GM12878 (cell line): ENCODE measurements around the gene HOPX.
A peak's percentile ranks its signal among the peaks of the same experiment; 100 is the strongest.

Experiments used
- BHLHE40 ChIP-seq, 2 experiments: fragments of 450-650 bp in 1 of 2; IDR thresholded peaks; 2 replicates each; pipeline ENCODE4 v1.6.1; 2011 to 2017; ENCODE audit warnings: low read depth in 2 of 2, borderline replicate concordance in 1 of 2, improper control_type of control experiment in 1 of 2, low read length in 1 of 2, mild to moderate bottlenecking in 1 of 2
- BRCA1 ChIP-seq: IDR thresholded peaks from 2 replicates; pipeline ENCODE4 v1.6.1; 2011; ENCODE audit warnings: low read depth, low read length, improper control_type of control experiment
- CREB1 ChIP-seq: IDR thresholded peaks from 2 replicates; pipeline ENCODE4 v1.6.1; 2012; ENCODE audit warnings: low read depth, mild to moderate bottlenecking, inconsistent platforms
- CTCF ChIP-seq, 3 experiments: IDR thresholded peaks in 2 of 3; conservative IDR thresholded peaks in 1 of 3; 2 replicates each; pipeline ENCODE4 v1.5.1; 2011; ENCODE audit warnings: low read depth in 3 of 3, low read length in 3 of 3, mild to moderate bottlenecking in 3 of 3, control low read depth in 2 of 3, moderate library complexity in 2 of 3, inconsistent platforms in 1 of 3, mixed read lengths in 1 of 3; ENCODE audit not compliant: control insufficient read depth in 2 of 3, insufficient read depth in 1 of 3; ENCODE audit errors: extremely low read depth in 1 of 3
- EP300 ChIP-seq, 2 experiments: fragments of 150-350 bp in 1 of 2; IDR thresholded peaks; 2 replicates each; pipeline ENCODE4 v1.6.1; 2011 to 2012; ENCODE audit warnings: low read depth in 2 of 2, low read length in 2 of 2, borderline replicate concordance in 1 of 2, improper control_type of control experiment in 1 of 2, inconsistent platforms in 1 of 2; ENCODE audit not compliant: control insufficient read depth in 1 of 2
- HDAC6 ChIP-seq: fragments of 200-600 bp; sonication (generic); IDR thresholded peaks from one replicate; pipeline ENCODE4 v1.8.0; 2017; ENCODE audit warnings: antibody characterized with exemption; ENCODE audit not compliant: unreplicated experiment
- JUND ChIP-seq: IDR thresholded peaks from 2 replicates; pipeline ENCODE4 v1.6.1; 2012; ENCODE audit warnings: low read depth, mild to moderate bottlenecking, low read length, improper control_type of control experiment, moderate library complexity
- NFYB ChIP-seq: IDR thresholded peaks from 2 replicates; pipeline ENCODE4 v1.6.1; 2011; ENCODE audit warnings: low read depth, mild to moderate bottlenecking, low read length, improper control_type of control experiment, moderate library complexity; ENCODE audit not compliant: insufficient read depth
- PBX3 ChIP-seq: IDR thresholded peaks from 2 replicates; pipeline ENCODE4 v1.6.1; 2011; ENCODE audit warnings: mild to moderate bottlenecking, low read depth, low read length, moderate library complexity; ENCODE audit not compliant: insufficient replicate concordance
- POLR2A ChIP-seq: IDR thresholded peaks from 2 replicates; pipeline ENCODE4 v1.6.1; 2011; ENCODE audit warnings: low read depth, mild to moderate bottlenecking, low read length
- POLR2AphosphoS5 ChIP-seq: IDR thresholded peaks from 2 replicates; pipeline ENCODE4 v1.6.1; 2011; ENCODE audit warnings: mild to moderate bottlenecking, low read length, inconsistent platforms
- TAF1 ChIP-seq: IDR thresholded peaks from 2 replicates; pipeline ENCODE4 v1.6.1; 2011; ENCODE audit warnings: mild to moderate bottlenecking, low read depth, low read length, borderline replicate concordance
- YY1 ChIP-seq: IDR thresholded peaks from 2 replicates; pipeline ENCODE4 v1.6.1; 2011; ENCODE audit warnings: low read depth, mild to moderate bottlenecking, low read length

DNA sequence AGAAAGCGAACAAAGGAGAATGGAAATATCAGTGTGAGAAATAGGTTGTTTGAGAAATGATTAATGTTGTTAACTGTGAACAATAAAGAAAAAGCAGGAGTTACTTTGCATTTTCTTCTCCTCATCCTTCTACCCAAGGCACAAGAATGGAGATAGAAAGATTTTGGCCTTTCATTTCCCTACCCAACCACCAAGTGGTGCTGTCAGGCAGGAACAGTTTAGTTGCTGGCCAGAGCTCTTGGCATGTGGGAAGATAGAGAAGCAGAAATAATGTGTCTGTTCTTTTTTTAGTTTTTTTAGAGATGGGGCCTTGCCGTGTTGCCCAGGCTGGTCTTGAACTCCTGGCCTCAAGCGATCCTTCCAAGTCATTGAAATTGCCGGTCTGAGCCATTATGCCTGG, 12.8 kb downstream of the HOPX start:
- TF ChIP-seq JUND (no peak), YY1 (no peak), EP300 (IDR thresholded peaks at IDR 0.05; ENCODE audit: borderline replicate concordance in 1 of 2, control insufficient read depth in 1 of 2, low read depth in 2 of 2, low read length in 2 of 2) (no peak), CTCF (IDR thresholded peaks at IDR 0.05 in 2 of 3, conservative IDR thresholded peaks at IDR 0.05 in 1 of 3; ENCODE audit: control insufficient read depth in 2 of 3, extremely low read depth in 1 of 3, insufficient read depth in 1 of 3, low read depth in 3 of 3, low read length in 3 of 3) (peak; percentile 27 to 33 (median 29); a peak in 3 of 6 replicates), CREB1 (no peak), POLR2A (no peak), TAF1 (no peak), PBX3 (no peak), BHLHE40 (IDR thresholded peaks at IDR 0.05; ENCODE audit: borderline replicate concordance in 1 of 2, low read depth in 2 of 2, low read length in 1 of 2) (no peak), HDAC6 (no peak), NFYB (no peak), POLR2AphosphoS5 (no peak), BRCA1 (no peak)
